HFFc6 (cell line): Measurements from ENCODE around the gene HBE1. TPM values are rescaled to one million over a fixed set of nuclear protein-coding genes. Genes with fewer than 3 reads are reported as not detected.
A peak's percentile ranks its signal among the peaks of the same experiment; 100 is the strongest.

Source experiments
- DNase-seq: peaks from one replicate; pipeline ENCODE4 v3.0.0-alpha.2; 2018
- H3K27ac Mint-ChIP-seq: 2 replicates; pipeline ENCODE4 v1.8.0; 2020; ENCODE audit warnings: mild to moderate bottlenecking, mixed read lengths
- H3K27me3 Mint-ChIP-seq: 2 replicates; pipeline ENCODE4 v1.8.0; 2021; ENCODE audit warnings: mild to moderate bottlenecking, moderate library complexity, mixed read lengths; ENCODE audit not compliant: insufficient read depth
- H3K36me3 Mint-ChIP-seq: 2 replicates; pipeline ENCODE4 v1.8.0; 2021; ENCODE audit warnings: low read depth, mixed read lengths
- H3K4me1 Mint-ChIP-seq: 2 replicates; pipeline ENCODE4 v1.8.0; 2020; ENCODE audit warnings: low read depth, mixed read lengths
- H3K4me3 Mint-ChIP-seq: 2 replicates; pipeline ENCODE4 v1.8.0; 2020; ENCODE audit warnings: mild to moderate bottlenecking, moderate library complexity, mixed read lengths
- H3K9me3 Mint-ChIP-seq: 2 replicates; pipeline ENCODE4 v1.8.0; 2020; ENCODE audit warnings: mild to moderate bottlenecking, mixed read lengths
- total RNA-seq, 6 experiments: library from RNA; stranded (reverse); fragmentation: NEBNext Ultra II Directional; extraction: Animal tissue kit (Norgen Biotek cat#: 25700); gene quantifications; 2 replicates in 1 of 6; 3 replicates in 5 of 6; pipeline ENCODE4 v1.2.3, GENCODE V29; 2021
- TF ChIP-seq, protein P1 (sequence below): fragments of 200-600 bp; sonication (generic); IDR thresholded peaks from 2 replicates; pipeline ENCODE4 v1.5.0; 2021; ENCODE audit warnings: antibody characterized with exemption, mild to moderate bottlenecking

Gene HBE1
- total RNA-seq, 6 experiments from 2014 or later: not detected

DNA sequence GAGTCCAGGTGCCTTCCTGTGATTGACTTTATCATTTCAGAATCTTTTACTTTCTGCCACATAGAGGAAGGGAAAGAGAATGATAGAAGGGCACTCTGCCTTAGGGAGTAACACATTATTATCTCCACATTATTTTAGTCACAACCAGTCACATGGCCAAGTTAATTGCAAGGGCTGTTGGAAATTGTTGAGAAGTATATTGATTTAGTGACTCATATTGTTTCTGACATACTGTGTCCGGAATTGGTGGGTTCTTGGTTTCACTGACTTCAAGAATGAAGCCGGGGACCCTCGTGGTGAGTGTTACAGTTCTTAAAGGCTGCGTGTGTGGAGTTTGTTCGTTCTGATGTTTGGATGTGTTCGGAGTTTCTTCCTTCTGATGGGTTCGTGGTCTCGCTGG, 23.3 kb upstream of the HBE1 start:
- TF ChIP-seq, protein P1, sequence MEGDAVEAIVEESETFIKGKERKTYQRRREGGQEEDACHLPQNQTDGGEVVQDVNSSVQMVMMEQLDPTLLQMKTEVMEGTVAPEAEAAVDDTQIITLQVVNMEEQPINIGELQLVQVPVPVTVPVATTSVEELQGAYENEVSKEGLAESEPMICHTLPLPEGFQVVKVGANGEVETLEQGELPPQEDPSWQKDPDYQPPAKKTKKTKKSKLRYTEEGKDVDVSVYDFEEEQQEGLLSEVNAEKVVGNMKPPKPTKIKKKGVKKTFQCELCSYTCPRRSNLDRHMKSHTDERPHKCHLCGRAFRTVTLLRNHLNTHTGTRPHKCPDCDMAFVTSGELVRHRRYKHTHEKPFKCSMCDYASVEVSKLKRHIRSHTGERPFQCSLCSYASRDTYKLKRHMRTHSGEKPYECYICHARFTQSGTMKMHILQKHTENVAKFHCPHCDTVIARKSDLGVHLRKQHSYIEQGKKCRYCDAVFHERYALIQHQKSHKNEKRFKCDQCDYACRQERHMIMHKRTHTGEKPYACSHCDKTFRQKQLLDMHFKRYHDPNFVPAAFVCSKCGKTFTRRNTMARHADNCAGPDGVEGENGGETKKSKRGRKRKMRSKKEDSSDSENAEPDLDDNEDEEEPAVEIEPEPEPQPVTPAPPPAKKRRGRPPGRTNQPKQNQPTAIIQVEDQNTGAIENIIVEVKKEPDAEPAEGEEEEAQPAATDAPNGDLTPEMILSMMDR: no peak
- Mint-ChIP-seq H3K36me3 (peaks cover 8% of the 10 kb centered on the region), H3K27me3 (no peaks in the 10 kb centered on the region), H3K27ac (no peak overlapping the region), H3K4me1 (peaks cover 54% of the 10 kb centered on the region), H3K4me3 (no peak overlapping the region), H3K9me3 (no peaks in the 10 kb centered on the region)
- DNase-seq: no peak

DNA sequence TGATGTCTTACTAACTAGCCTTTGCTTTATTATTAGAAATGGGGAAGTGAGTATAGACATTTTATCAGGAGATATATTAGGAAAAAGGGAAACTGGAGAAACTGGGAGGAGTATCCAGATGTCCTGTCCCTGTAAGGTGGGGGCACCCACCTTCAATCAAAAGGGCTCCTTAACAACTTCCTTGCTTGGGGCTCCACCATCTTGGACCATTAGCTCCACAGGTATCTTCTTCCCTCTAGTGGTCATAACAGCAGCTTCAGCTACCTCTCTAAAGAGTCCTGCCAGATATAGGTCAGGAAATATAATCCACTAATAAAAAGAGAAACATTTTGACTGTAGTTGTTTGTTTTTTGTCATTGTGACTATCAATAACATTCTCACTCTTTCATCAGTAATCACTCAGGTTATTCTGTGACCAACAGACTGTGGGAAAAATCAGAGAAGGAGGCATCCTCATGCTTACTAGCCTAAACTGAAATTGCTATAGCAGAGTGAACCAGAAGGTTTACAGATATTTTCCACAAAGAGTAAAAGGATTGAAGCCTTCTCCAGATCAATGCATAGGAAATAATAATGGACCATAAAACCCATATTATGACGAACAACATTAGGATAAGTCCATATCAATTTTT, 21.6 kb upstream of the HBE1 start:
- H3K4me3 Mint-ChIP-seq: no peak overlapping the region
- H3K4me1 Mint-ChIP-seq: peaks cover 62% of the 10 kb centered on the region
- TF ChIP-seq, protein P1: peak; percentile 86
- H3K27ac Mint-ChIP-seq: no peak overlapping the region
- H3K36me3 Mint-ChIP-seq: peaks cover 8% of the 10 kb centered on the region
- no peaks in the 10 kb centered on the region for H3K27me3 Mint-ChIP-seq
- DNase-seq: peak; percentile 42
- H3K9me3 Mint-ChIP-seq: no peaks in the 10 kb centered on the region

DNA sequence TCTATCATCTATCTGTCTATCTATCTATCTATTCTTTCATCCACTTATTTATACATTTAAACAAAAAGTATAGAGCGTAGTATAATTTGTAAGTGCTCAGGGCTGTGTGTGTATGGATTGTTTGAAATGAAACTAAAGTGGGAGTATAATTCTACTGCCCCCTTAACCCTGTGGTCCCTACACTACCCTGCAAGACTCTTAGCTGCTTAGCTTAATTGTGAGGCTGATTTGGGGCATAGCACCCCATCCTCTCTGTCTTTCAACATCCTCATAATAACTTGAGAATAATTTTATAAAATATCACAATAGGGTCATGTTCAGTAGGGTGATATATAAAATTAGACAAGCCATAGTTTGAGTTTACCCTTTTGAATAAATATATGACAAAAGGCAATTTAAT, 20.4 kb upstream of the HBE1 start:
- H3K9me3 Mint-ChIP-seq: no peaks in the 10 kb centered on the region
- peaks cover 66% of the 10 kb centered on the region for H3K4me1 Mint-ChIP-seq
- TF ChIP-seq, protein P1: no peak
- no peak for DNase-seq
- H3K4me3 Mint-ChIP-seq: no peak overlapping the region
- H3K27me3 Mint-ChIP-seq: no peaks in the 10 kb centered on the region
- H3K36me3 Mint-ChIP-seq: peaks cover 8% of the 10 kb centered on the region
- H3K27ac Mint-ChIP-seq: peak overlapping the region; percentile 71

DNA sequence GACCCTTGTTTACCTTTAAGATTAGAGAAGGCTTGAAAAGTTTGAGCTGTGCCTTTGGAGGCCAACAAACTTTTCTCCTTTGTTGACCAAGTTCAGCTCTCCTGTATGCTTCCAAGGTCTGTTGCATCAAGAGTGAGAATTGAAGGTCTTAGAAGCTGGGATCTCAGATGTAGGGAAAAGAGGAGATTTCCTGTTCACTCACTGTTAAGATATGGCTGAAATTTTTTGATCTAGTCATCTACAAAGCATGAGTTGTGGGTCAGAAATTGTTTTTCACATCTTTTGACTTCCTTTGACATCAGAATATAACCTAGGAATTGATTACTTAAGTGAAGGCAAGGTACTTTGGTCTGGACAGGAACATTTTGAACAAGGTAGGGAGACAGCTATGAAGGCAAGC, 20.0 kb upstream of the HBE1 start:
- no peak for DNase-seq
- H3K27me3 Mint-ChIP-seq: no peaks in the 10 kb centered on the region
- peak overlapping the region; percentile 71 for H3K27ac Mint-ChIP-seq
- H3K9me3 Mint-ChIP-seq: no peaks in the 10 kb centered on the region
- H3K4me3 Mint-ChIP-seq: no peak overlapping the region
- peaks cover 66% of the 10 kb centered on the region for H3K4me1 Mint-ChIP-seq
- TF ChIP-seq, protein P1: no peak
- peaks cover 8% of the 10 kb centered on the region for H3K36me3 Mint-ChIP-seq

DNA sequence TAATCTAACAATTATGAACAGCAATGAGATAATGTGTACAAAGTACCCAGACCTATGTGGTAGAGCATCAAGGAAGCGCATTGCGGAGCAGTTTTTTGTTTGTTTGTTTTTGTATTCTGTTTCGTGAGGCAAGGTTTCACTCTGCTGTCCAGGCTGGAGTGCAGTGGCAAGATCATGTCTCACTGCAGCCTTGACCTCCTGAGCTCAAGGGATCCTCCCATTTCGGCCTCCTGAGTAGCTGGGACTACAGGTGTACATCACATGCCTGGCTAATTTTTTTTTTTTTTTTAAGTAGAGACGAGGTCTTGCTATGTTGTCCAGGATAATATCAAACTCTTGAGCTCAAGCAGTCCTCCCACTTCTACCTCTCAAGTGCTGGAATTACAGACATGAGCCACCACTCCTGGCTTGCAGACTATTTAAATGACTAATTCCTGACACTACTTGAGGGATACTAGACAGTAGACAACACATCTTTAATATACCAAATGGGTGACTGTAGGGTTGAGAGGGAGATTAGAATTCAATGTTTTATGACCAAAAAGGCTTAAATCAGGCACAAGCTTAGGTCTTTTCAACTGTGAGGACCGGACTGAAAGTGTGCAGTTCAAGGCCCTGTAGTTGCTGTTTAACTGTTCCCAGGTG, 19.3 kb upstream of the HBE1 start:
- Mint-ChIP-seq H3K27me3 (no peaks in the 10 kb centered on the region), H3K4me1 (peaks cover 66% of the 10 kb centered on the region), H3K4me3 (0 out of 2 replicates have a peak overlapping the region, but pooled peaks have one; percentile 5), H3K27ac (peak overlapping the region; percentile 71), H3K9me3 (no peaks in the 10 kb centered on the region), H3K36me3 (peaks cover 8% of the 10 kb centered on the region)
- TF ChIP-seq, protein P1: no peak
- DNase-seq: no peak
